Mesodermal cell (in vitro differentiated cells): Measurements from ENCODE around the gene GPR37L1.
"Not testable (repeated sequence)": the region's sequence is repeated elsewhere in the genome, so short reads cannot be mapped to it uniquely, and the experiment has no call there.

ENCODE experiments used
- H3K27ac ChIP-seq: 2 replicates; pipeline ENCODE4 v1.7.0; 2013; ENCODE audit warnings: mild to moderate bottlenecking, low read depth, low read length, moderate library complexity; ENCODE audit not compliant: severe bottlenecking
- H3K36me3 ChIP-seq: 2 replicates; pipeline ENCODE4 v1.7.1; 2013; ENCODE audit warnings: mild to moderate bottlenecking, low read length, moderate library complexity; ENCODE audit not compliant: control insufficient read depth, insufficient read depth
- H3K4me1 ChIP-seq: one replicate; pipeline ENCODE4 v1.7.1; 2013; ENCODE audit warnings: mild to moderate bottlenecking, low read length; ENCODE audit not compliant: insufficient read depth, control insufficient read depth, poor library complexity, severe bottlenecking
- H3K4me3 ChIP-seq: 2 replicates; pipeline ENCODE4 v1.7.0; 2013; ENCODE audit warnings: low read length, control low read depth, mild to moderate bottlenecking; ENCODE audit not compliant: insufficient read depth, poor library complexity, severe bottlenecking; ENCODE audit errors: extremely low read depth
- H3K9me3 ChIP-seq: 2 replicates; pipeline ENCODE4 v1.7.1; 2013; ENCODE audit warnings: mild to moderate bottlenecking, low read length, moderate library complexity; ENCODE audit not compliant: control insufficient read depth
- WGBS, 2 experiments: methylation state at CpG; one replicate each; pipeline ENCODE4 v1.1.5; 2013; ENCODE audit warnings: missing lambda C conversion rate in 2 of 2; ENCODE audit not compliant: insufficient coverage in 2 of 2; 5-methylcytosine and 5-hydroxymethylcytosine counted together

GPR37L1 gene

GRCh38 chr1:202107801-202108731, 14.7 kb upstream of the GPR37L1 start:
- Histone ChIP-seq H3K27ac (no peak overlapping the region), H3K36me3 (no peaks in the 10 kb centered on the region), H3K4me3 (no peak overlapping the region), H3K4me1 (peaks cover 25% of the 10 kb centered on the region), H3K9me3 (no peaks in the 10 kb centered on the region)
- 78 to 81% methylated on average over 12 to 13 of the region's 13 CpGs for WGBS, 2 experiments

GRCh38 chr1:202110977-202111376, 11.7 kb upstream of the GPR37L1 start:
- Histone ChIP-seq H3K4me3 (no peak overlapping the region), H3K9me3 (no peaks in the 10 kb centered on the region), H3K36me3 (no peaks in the 10 kb centered on the region), H3K27ac (no peak overlapping the region), H3K4me1 (peaks cover 35% of the 10 kb centered on the region)
- 87 to 97% methylated on average over 2 to 3 of the region's 3 CpGs for WGBS, 2 experiments

GRCh38 chr1:202111589-202111988, 11.1 kb upstream of the GPR37L1 start:
- not testable (repeated sequence) for H3K27ac ChIP-seq, H3K4me3 ChIP-seq, H3K36me3 ChIP-seq, H3K9me3 ChIP-seq
- WGBS, 2 experiments = 60 to 95% methylated on average over 1 to 4 of the region's 7 CpGs
- peaks cover 29% of the 10 kb centered on the region for H3K4me1 ChIP-seq

GRCh38 chr1:202112859-202113689, 9.6 kb upstream of the GPR37L1 start:
- Histone ChIP-seq H3K4me1 (peaks cover 16% of the 10 kb centered on the region), H3K4me3 (no peak overlapping the region), H3K9me3 (no peaks in the 10 kb centered on the region), H3K36me3 (no peaks in the 10 kb centered on the region), H3K27ac (no peak overlapping the region)
- WGBS, 2 experiments = 51 to 53% methylated on average over 2 to 4 of the region's 5 CpGs

GRCh38 chr1:202113690-202114300, 8.9 kb upstream of the GPR37L1 start:
- Histone ChIP-seq H3K27ac (no peak overlapping the region), H3K9me3 (no peaks in the 10 kb centered on the region), H3K36me3 (no peaks in the 10 kb centered on the region), H3K4me1 (peaks cover 16% of the 10 kb centered on the region), H3K4me3 (no peak overlapping the region)
- 75 to 84% methylated on average over 2 of the region's 2 CpGs for WGBS, 2 experiments

GRCh38 chr1:202116287-202116686, 6.4 kb upstream of the GPR37L1 start:
- no peaks in the 10 kb centered on the region for H3K9me3 ChIP-seq
- H3K36me3 ChIP-seq = no peaks in the 10 kb centered on the region
- H3K4me3 ChIP-seq = no peak overlapping the region
- H3K4me1 ChIP-seq = peaks cover 16% of the 10 kb centered on the region
- no peak overlapping the region for H3K27ac ChIP-seq
- 94 to 98% methylated on average over 8 of the region's 8 CpGs for WGBS, 2 experiments

GRCh38 chr1:202117898-202118371, 4.8 kb upstream of the GPR37L1 start:
- H3K4me3 ChIP-seq = no peak overlapping the region
- 91 to 96% methylated on average over 8 to 10 of the region's 10 CpGs for WGBS, 2 experiments
- no peak overlapping the region for H3K27ac ChIP-seq
- no peaks in the 10 kb centered on the region for H3K36me3 ChIP-seq
- no peaks in the 10 kb centered on the region for H3K9me3 ChIP-seq
- H3K4me1 ChIP-seq = peaks cover 17% of the 10 kb centered on the region

GRCh38 chr1:202121006-202121405, 1.7 kb upstream of the GPR37L1 start:
- 79 to 93% methylated on average over 4 to 5 of the region's 7 CpGs for WGBS, 2 experiments
- no peaks in the 10 kb centered on the region for H3K9me3 ChIP-seq

GRCh38 chr1:202123336-202123813, 658 bp downstream of the GPR37L1 start:
- WGBS, 2 experiments = 92 to 98% methylated on average over 7 to 9 of the region's 10 CpGs

More at GRCh38 chr1:202121006-202121405, 1.7 kb upstream of the GPR37L1 start:
- Histone ChIP-seq H3K36me3 (no peaks in the 10 kb centered on the region), H3K4me1 (peaks cover 2% of the 10 kb centered on the region), H3K27ac (no peak overlapping the region), H3K4me3 (no peak overlapping the region)

GRCh38 chr1:202124142-202124541, 1.4 kb downstream of the GPR37L1 start:
- Histone ChIP-seq H3K4me3 (no peak overlapping the region), H3K36me3 (no peaks in the 10 kb centered on the region), H3K4me1 (peaks cover 2% of the 10 kb centered on the region), H3K9me3 (no peaks in the 10 kb centered on the region), H3K27ac (no peak overlapping the region)
- 76 to 83% methylated on average over 5 of the region's 7 CpGs for WGBS, 2 experiments

More at GRCh38 chr1:202123336-202123813, 658 bp downstream of the GPR37L1 start:
- Histone ChIP-seq H3K27ac (no peak overlapping the region), H3K4me1 (peaks cover 2% of the 10 kb centered on the region), H3K4me3 (no peak overlapping the region), H3K9me3 (no peaks in the 10 kb centered on the region), H3K36me3 (no peaks in the 10 kb centered on the region)
